IPS-20b (cell line): ENCODE data around the gene DOCK2.

Experiments
- H3K27ac ChIP-seq: one replicate; pipeline ENCODE4 v1.5.1; 2013; ENCODE audit warnings: low read length
- H3K27me3 ChIP-seq: 2 replicates; pipeline ENCODE4 v1.6.1; 2013; ENCODE audit warnings: mild to moderate bottlenecking, low read length, inconsistent platforms; ENCODE audit not compliant: insufficient read depth
- H3K36me3 ChIP-seq: 2 replicates; pipeline ENCODE4 v1.6.1; 2013; ENCODE audit warnings: low read depth, mild to moderate bottlenecking, inconsistent platforms, low read length, moderate library complexity; ENCODE audit not compliant: insufficient read depth
- H3K4me1 ChIP-seq: 2 replicates; pipeline ENCODE4 v1.6.1; 2013; ENCODE audit warnings: mild to moderate bottlenecking, control low read depth, inconsistent platforms, low read length, moderate library complexity; ENCODE audit not compliant: insufficient read depth
- H3K4me3 ChIP-seq: 2 replicates; pipeline ENCODE4 v1.5.1; 2013; ENCODE audit warnings: mild to moderate bottlenecking, low read length, inconsistent platforms
- H3K9ac ChIP-seq: 2 replicates; pipeline ENCODE4 v1.6.1; 2013; ENCODE audit warnings: low read depth, mild to moderate bottlenecking, inconsistent platforms, low read length, moderate library complexity
- H3K9me3 ChIP-seq: 2 replicates; pipeline ENCODE4 v1.6.1; 2013; ENCODE audit warnings: mild to moderate bottlenecking, low read depth, low read length, inconsistent platforms; ENCODE audit not compliant: insufficient read depth

The DOCK2 gene

DNA sequence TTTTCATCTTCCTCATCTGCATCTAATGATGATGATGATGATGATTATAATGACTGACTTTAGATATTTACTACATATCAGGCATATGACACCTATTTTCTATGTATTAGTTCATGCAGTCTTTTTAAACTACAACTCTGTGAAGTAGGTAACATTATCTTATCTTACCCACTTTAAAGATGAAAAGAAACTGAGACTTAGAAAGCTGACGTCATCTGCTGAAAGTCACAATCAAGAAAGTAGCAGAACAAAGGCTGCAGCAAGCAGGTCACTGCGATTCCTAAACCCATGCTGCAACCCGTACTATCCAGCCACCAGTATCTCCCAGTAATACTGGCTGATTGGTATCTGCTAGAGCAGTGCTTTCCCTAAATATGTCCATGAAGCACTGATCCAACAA, 383.3 kb downstream of the DOCK2 start:
- Histone ChIP-seq H3K4me1 (no peaks in the 10 kb centered on the region), H3K27me3 (no peaks in the 10 kb centered on the region; the same call in 1 of the 2 replicates), H3K36me3 (no peaks in the 10 kb centered on the region), H3K4me3 (no peak overlapping the region), H3K9ac (no peak overlapping the region), H3K9me3 (no peaks in the 10 kb centered on the region), H3K27ac (no peak overlapping the region)

DNA sequence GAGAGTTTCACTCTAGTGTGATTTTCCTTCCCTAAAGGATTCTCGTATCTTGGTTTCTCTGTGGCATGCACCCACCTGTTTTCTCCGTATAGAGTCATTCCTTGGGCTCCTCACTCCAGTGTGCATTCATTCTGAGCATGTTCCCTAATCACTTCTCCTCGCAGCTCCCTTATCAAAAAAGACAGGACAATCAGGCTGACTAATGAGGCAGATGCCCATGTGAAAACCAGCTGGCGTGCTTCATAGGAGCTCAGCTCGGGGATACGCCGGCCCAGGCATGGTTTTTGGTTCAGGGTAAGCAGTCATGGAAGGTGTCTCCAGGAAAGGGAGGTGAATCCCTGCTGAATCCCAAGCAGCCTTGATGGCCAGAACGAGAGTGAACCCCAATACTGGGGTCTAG, 384.4 kb downstream of the DOCK2 start:
- H3K9me3 ChIP-seq: no peaks in the 10 kb centered on the region
- no peak overlapping the region for H3K9ac ChIP-seq
- H3K27me3 ChIP-seq: no peaks in the 10 kb centered on the region; the same call in 1 of the 2 replicates
- H3K36me3 ChIP-seq: no peaks in the 10 kb centered on the region
- H3K27ac ChIP-seq: no peak overlapping the region
- H3K4me1 ChIP-seq: no peaks in the 10 kb centered on the region
- no peak overlapping the region for H3K4me3 ChIP-seq

DNA sequence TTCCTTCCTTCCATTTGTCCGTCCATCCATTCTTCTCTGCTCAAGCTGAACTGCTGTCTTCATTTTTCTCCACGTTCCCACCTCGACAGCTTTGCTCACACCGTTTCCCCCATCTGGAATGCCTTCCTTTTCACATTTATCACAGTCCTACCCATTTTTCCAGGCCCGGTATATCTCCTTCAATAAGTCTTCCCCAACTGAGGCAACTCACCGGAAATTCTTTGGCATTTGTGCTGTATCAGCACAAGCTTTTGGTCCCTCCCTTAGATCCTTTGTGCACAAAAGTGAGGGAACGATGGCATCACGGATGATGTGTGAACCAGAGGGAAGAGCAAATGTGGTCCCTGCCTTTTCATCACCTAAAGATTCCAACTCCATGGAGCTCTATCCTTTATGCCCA, 388.8 kb downstream of the DOCK2 start:
- no peaks in the 10 kb centered on the region for H3K36me3 ChIP-seq
- H3K4me1 ChIP-seq: no peaks in the 10 kb centered on the region

DNA sequence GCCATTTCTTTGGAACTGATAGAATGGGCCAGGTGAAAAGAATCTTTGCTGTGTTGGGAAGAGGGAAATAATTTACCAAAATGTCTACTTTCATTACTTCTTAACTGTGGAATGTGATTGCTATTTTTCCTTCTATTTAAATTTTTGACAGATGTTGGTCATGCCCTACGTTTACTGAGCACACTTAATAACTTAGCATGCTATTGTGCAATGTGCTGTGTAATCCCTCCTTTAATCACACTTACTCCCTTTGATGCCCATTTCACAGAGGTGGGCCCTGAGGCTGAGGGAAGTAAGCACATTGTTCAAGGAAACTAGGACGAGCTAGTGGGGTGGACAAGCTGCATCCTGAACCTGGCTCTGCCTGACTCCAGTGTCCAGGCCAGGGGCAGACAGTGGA, 391.0 kb downstream of the DOCK2 start:
- no peak overlapping the region for H3K4me3 ChIP-seq
- H3K27ac ChIP-seq: no peak overlapping the region
- no peaks in the 10 kb centered on the region for H3K4me1 ChIP-seq
- H3K9me3 ChIP-seq: no peaks in the 10 kb centered on the region
- H3K36me3 ChIP-seq: no peaks in the 10 kb centered on the region
- H3K9ac ChIP-seq: no peak overlapping the region
- no peaks in the 10 kb centered on the region for H3K27me3 ChIP-seq

More for the DNA sequence above, 388.8 kb downstream of the DOCK2 start:
- H3K27me3 ChIP-seq: no peaks in the 10 kb centered on the region; the same call in 1 of the 2 replicates
- H3K4me3 ChIP-seq: no peak overlapping the region
- H3K9me3 ChIP-seq: no peaks in the 10 kb centered on the region
- no peak overlapping the region for H3K9ac ChIP-seq
- H3K27ac ChIP-seq: no peak overlapping the region

DNA sequence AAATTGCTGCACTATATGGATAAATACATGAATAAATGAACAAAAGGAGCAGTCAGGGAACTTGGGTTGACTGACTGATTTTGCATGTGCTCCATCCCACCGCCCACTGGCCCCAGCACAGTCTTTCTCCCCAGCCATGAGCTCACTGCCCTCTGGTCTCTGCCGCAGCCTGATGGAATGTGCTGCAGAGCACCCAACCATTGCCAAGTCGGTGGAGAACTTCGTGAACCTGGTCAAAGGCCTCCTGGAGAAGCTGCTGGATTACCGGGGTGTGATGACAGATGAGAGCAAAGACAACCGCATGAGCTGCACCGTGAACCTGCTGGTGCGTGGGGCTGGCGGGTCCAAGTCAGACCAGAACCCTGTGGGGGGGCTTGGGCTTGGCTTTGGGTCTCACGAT, 397.2 kb downstream of the DOCK2 start:
- Histone ChIP-seq H3K27ac (no peak overlapping the region), H3K9ac (no peak overlapping the region), H3K36me3 (no peaks in the 10 kb centered on the region), H3K4me3 (no peak overlapping the region), H3K4me1 (no peaks in the 10 kb centered on the region), H3K27me3 (no peaks in the 10 kb centered on the region), H3K9me3 (no peaks in the 10 kb centered on the region)

DNA sequence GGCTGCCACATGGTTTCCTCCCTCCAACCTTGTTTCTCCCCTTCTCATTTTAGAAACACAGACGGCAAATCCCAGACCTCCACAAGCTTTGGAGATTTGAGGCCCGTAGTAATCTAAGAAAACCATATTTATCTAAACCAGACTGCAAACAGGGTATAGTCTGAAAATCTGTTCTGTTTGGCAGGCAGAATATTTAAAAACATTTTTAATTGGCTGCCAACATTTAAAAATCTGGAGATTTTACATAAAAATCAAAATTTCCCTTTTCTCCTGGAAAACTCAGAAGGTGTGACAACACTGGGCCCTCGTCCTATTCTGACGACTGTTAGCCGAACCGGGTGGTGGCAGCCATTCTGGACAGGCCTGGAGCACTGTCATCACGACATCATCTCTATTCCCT, 401.2 kb downstream of the DOCK2 start:
- no peaks in the 10 kb centered on the region for H3K9me3 ChIP-seq
- no peaks in the 10 kb centered on the region for H3K36me3 ChIP-seq
- H3K4me3 ChIP-seq: no peak overlapping the region
- no peaks in the 10 kb centered on the region for H3K4me1 ChIP-seq
- no peaks in the 10 kb centered on the region for H3K27me3 ChIP-seq
- no peak overlapping the region for H3K9ac ChIP-seq
- H3K27ac ChIP-seq: no peak overlapping the region

DNA sequence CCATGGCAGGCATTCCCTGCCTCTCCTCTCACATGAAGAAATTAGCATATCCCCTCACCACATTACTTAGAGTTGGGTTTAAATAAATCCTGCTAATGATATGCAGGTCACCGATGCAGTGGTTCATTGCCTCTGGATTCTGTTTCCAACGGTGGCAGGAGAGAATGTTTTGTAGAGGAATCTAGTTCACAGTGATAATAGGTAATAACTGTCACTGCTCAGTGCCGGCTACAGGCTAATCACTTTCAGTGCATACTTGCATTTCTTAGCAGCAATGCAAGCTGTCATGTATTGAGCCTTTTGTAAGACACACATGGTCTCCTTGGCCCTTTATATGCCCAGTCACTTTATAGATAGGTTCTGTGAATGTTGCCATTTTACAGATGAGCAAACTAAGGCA, 402.8 kb downstream of the DOCK2 start:
- Histone ChIP-seq H3K4me1 (no peaks in the 10 kb centered on the region), H3K9ac (no peak overlapping the region), H3K4me3 (no peak overlapping the region), H3K27me3 (no peaks in the 10 kb centered on the region), H3K27ac (no peak overlapping the region), H3K9me3 (no peaks in the 10 kb centered on the region), H3K36me3 (no peaks in the 10 kb centered on the region)

DNA sequence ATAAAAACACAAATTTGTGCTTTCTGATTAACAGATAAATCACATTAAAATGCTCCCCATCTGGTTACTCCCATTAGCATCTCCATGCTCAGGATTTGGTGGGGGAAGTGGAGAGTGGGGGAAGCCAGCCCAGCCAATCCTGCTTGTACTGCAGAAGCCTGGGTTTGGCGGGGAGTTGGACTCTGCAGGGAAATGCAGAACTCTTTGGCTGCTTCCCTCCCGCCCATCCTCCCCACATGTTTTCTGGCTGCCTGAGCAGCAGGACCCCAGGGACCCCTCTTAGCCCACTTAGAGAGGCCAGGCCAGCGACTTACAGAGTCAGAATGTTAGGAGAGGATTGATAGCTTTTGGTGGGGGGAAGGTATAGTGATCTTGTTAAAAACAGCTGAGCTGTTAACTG, 409.2 kb downstream of the DOCK2 start:
- no peak overlapping the region for H3K27ac ChIP-seq
- peaks cover 4% of the 10 kb centered on the region; the same call in 1 of the 2 replicates for H3K4me1 ChIP-seq
- no peaks in the 10 kb centered on the region for H3K9me3 ChIP-seq
- H3K4me3 ChIP-seq: no peak overlapping the region
- no peak overlapping the region for H3K9ac ChIP-seq
- H3K36me3 ChIP-seq: no peaks in the 10 kb centered on the region
- H3K27me3 ChIP-seq: no peaks in the 10 kb centered on the region

DNA sequence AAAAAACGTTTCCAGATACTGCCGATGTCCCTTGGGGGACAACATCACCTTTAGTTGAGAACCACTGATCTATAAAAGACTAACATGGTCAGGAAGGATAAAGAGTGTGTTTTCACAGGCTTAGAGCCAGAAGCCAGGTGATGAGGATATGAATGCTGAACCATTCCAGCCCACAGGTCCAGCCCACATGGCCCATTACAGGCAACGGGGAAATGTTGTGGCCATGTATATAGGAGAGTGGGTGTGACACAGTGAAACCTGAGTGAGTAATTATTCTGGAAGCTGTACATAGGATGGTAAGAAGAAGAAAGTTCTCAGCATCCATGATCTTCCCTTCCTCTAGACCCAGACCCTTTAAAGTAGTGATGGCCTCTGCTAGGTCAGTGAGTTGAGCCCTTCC, 412.6 kb downstream of the DOCK2 start:
- H3K9ac ChIP-seq: no peak overlapping the region
- no peaks in the 10 kb centered on the region for H3K36me3 ChIP-seq
- H3K27me3 ChIP-seq: no peaks in the 10 kb centered on the region
- no peaks in the 10 kb centered on the region for H3K9me3 ChIP-seq
- no peak overlapping the region for H3K4me3 ChIP-seq
- H3K27ac ChIP-seq: no peak overlapping the region
- H3K4me1 ChIP-seq: peaks cover 4% of the 10 kb centered on the region; the same call in 1 of the 2 replicates

DNA sequence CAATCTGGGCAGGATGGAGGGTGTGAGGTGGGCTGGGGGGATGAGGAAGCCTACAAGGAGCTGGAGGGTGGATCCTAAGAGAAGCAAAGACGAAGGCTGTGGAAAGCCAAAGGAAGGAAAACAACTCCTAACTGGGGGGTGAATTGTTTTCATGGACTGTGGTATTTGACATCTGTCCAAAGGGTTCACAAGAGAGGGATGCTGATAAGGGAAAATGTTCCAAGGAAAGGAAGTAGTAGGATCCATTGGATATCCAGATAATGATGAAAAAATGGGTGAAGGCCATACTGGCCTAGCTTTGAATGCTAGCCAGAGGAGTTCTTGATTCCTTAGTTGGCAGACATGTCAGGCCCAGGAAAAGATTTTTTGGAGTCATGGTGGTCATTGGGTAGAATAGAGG, 416.8 kb downstream of the DOCK2 start:
- H3K9ac ChIP-seq: no peak overlapping the region
- no peaks in the 10 kb centered on the region for H3K27me3 ChIP-seq
- no peak overlapping the region for H3K4me3 ChIP-seq
- no peaks in the 10 kb centered on the region for H3K4me1 ChIP-seq
- no peak overlapping the region for H3K27ac ChIP-seq
- H3K36me3 ChIP-seq: no peaks in the 10 kb centered on the region
- H3K9me3 ChIP-seq: no peaks in the 10 kb centered on the region

DNA sequence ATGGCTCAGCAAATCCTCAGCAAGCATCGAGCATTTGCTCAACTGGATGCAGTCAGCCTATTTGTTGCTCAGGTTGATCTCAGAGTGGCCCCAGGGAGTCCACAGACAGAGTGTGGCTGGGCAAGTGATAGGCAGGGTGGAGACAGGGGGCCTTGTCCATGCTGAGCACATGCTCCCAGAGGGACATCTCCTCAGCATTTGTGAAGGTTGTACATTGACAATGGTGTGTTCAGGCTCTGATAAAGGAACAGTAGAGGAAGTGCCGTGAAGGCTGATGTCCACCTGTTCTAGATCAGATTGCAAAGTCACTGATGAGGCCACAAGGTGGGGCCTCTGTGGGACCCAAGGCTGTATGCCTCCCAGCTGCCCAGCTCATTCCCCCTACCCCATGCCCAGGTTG, 418.5 kb downstream of the DOCK2 start:
- Histone ChIP-seq H3K9me3 (no peaks in the 10 kb centered on the region), H3K4me1 (no peaks in the 10 kb centered on the region), H3K4me3 (no peak overlapping the region), H3K27ac (no peak overlapping the region), H3K36me3 (no peaks in the 10 kb centered on the region), H3K9ac (no peak overlapping the region), H3K27me3 (no peaks in the 10 kb centered on the region)

DNA sequence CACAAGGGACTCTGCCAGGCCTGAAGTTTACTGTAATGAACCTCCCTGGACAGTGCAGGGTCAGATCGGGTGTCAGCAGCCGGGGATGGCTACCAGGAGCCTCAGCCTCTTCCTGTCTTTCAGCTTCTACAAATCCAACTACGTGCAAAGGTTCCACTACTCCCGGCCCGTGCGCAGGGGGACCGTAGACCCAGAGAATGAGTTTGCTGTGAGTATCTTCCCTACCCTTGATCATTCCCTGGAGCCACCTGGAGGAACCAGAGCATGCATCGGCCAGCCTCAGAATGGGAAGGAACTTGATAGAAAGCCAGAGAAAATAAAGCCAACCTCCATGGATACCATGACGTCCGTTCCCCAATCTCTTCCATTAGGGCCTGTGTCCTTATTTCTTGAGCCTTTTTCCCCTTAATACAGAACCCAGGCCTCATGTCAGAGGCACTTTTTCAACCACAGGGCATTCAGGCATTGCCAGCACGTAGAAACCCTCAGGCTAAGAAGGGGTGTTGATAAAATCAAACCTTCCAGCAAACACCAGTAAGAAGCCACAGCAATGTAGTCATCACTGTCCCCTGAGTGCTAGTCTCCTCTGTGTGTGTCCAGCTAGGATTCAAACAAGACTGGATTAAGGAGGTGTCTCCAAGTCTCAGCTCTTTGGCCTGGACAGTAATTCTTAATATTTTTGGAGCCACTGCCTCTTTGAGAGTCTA, 419.6 kb downstream of the DOCK2 start:
- H3K36me3 ChIP-seq: no peaks in the 10 kb centered on the region
- no peak overlapping the region for H3K4me3 ChIP-seq
- H3K9me3 ChIP-seq: no peaks in the 10 kb centered on the region
- H3K4me1 ChIP-seq: no peaks in the 10 kb centered on the region
- no peak overlapping the region for H3K9ac ChIP-seq
- no peaks in the 10 kb centered on the region for H3K27me3 ChIP-seq
- no peak overlapping the region for H3K27ac ChIP-seq
